GM23338 (cell line): ENCODE measurements around the gene CARNS1. TPM values are rescaled to one million over a fixed set of nuclear protein-coding genes. Genes with fewer than 3 reads are reported as not detected.

Experiments used
- ATAC-seq: fragments of 200-7000 bp; cut with Tn5 transposase; 3 replicates; pipeline ENCODE4 v1.9.1; 2020
- DNase-seq: peaks from one replicate; pipeline ENCODE4 v3.0.0-alpha.2; 2015; ENCODE audit warnings: low spot score
- H2AFZ ChIP-seq: fragments of 200-600 bp; sonication (generic); 2 replicates; pipeline ENCODE4 v1.8.0; 2016; ENCODE audit warnings: antibody characterized with exemption, mild to moderate bottlenecking, moderate library complexity
- H3F3A ChIP-seq: fragments of 200-600 bp; sonication (generic); replicated peaks from 2 replicates; pipeline ENCODE4 v1.8.0; 2017; ENCODE audit warnings: antibody characterized with exemption, mixed run types, low read depth
- H3K27ac ChIP-seq: fragments of 200-600 bp; sonication (generic); 2 replicates; pipeline ENCODE4 v1.6.1; 2016; ENCODE audit warnings: low read depth
- H3K27me3 ChIP-seq: fragments of 200-600 bp; sonication (generic); 2 replicates; pipeline ENCODE4 v1.8.0; 2016; ENCODE audit warnings: mild to moderate bottlenecking, mixed run types, moderate library complexity; ENCODE audit not compliant: insufficient read depth
- H3K36me3 ChIP-seq: fragments of 200-600 bp; sonication (generic); 2 replicates; pipeline ENCODE4 v1.8.0; 2016; ENCODE audit warnings: mild to moderate bottlenecking; ENCODE audit not compliant: insufficient read depth
- H3K4me1 ChIP-seq: fragments of 200-600 bp; sonication (generic); 2 replicates; pipeline ENCODE4 v1.8.0; 2016; ENCODE audit warnings: mild to moderate bottlenecking, moderate library complexity; ENCODE audit not compliant: insufficient read depth
- H3K4me2 ChIP-seq: fragments of 200-600 bp; sonication (generic); 2 replicates; pipeline ENCODE4 v1.7.1; 2017; ENCODE audit warnings: mixed run types
- H3K4me3 ChIP-seq: fragments of 200-600 bp; sonication (generic); 2 replicates; pipeline ENCODE4 v1.6.1; 2016; ENCODE audit warnings: mixed run types
- H3K79me2 ChIP-seq: fragments of 200-600 bp; sonication (generic); replicated peaks from 2 replicates; pipeline ENCODE4 v1.8.0; 2017; ENCODE audit warnings: mild to moderate bottlenecking; ENCODE audit not compliant: insufficient read depth
- H3K9me2 ChIP-seq: fragments of 200-600 bp; sonication (generic); 2 replicates; pipeline ENCODE4 v1.8.0; 2017; ENCODE audit not compliant: insufficient read depth
- H4K20me1 ChIP-seq: fragments of 200-600 bp; sonication (generic); replicated peaks from 2 replicates; pipeline ENCODE4 v1.8.0; 2017; ENCODE audit warnings: mild to moderate bottlenecking; ENCODE audit not compliant: insufficient read depth
- H3K27ac Mint-ChIP-seq: 2 replicates; pipeline ENCODE4 v1.8.0; 2020; ENCODE audit warnings: inconsistent platforms, mild to moderate bottlenecking, moderate library complexity, mixed read lengths
- H3K27me3 Mint-ChIP-seq: 3 replicates; pipeline ENCODE4 v1.8.0; 2022; ENCODE audit warnings: low read depth, mild to moderate bottlenecking, moderate library complexity, mixed read lengths, inconsistent platforms; ENCODE audit not compliant: insufficient read depth, poor library complexity
- H3K36me3 Mint-ChIP-seq: 3 replicates; pipeline ENCODE4 v1.8.0; 2021; ENCODE audit warnings: low read depth, mild to moderate bottlenecking, inconsistent platforms, moderate library complexity, mixed read lengths
- H3K4me1 Mint-ChIP-seq: 3 replicates; pipeline ENCODE4 v1.8.0; 2020; ENCODE audit warnings: mild to moderate bottlenecking, inconsistent platforms, mixed read lengths
- H3K4me3 Mint-ChIP-seq: 3 replicates; pipeline ENCODE4 v1.8.0; 2021; ENCODE audit warnings: moderate library complexity, mild to moderate bottlenecking, inconsistent platforms, mixed read lengths
- H3K9me3 Mint-ChIP-seq: 3 replicates; pipeline ENCODE4 v1.8.0; 2020; ENCODE audit warnings: moderate library complexity, mild to moderate bottlenecking, inconsistent platforms, mixed read lengths
- CREB1 ChIP-seq: fragments of 250-450 bp; sonication (Bioruptor Pico); IDR thresholded peaks from 2 replicates; pipeline ENCODE4 v1.5.0; 2020; ENCODE audit warnings: low read depth, mild to moderate bottlenecking, moderate library complexity
- EZH2 ChIP-seq: fragments of 200-600 bp; sonication (generic); IDR thresholded peaks from one replicate; pipeline ENCODE4 v1.8.0; 2017; ENCODE audit warnings: antibody characterized with exemption, mild to moderate bottlenecking, low read depth; ENCODE audit not compliant: unreplicated experiment
- NANOG ChIP-seq: IDR thresholded peaks from 2 replicates; pipeline ENCODE4 v1.6.1; 2016; ENCODE audit warnings: antibody characterized with exemption, borderline replicate concordance
- POLR2AphosphoS5 ChIP-seq: IDR thresholded peaks from 2 replicates; pipeline ENCODE4 v1.6.1; 2016; ENCODE audit warnings: antibody characterized with exemption, low read depth
- REST ChIP-seq: IDR thresholded peaks from one replicate; pipeline ENCODE4 v1.6.1; 2018; ENCODE audit warnings: antibody characterized with exemption; ENCODE audit not compliant: unreplicated experiment
- STAT1 ChIP-seq: IDR thresholded peaks from one replicate; pipeline ENCODE4 v1.6.1; 2016; ENCODE audit warnings: antibody characterized with exemption; ENCODE audit not compliant: unreplicated experiment
- ZNF114 ChIP-seq: fragments of 250-450 bp; sonication (Bioruptor Pico); IDR thresholded peaks from 2 replicates; pipeline ENCODE4 v1.5.0; 2020; ENCODE audit warnings: mild to moderate bottlenecking, moderate library complexity
- ZNF331 ChIP-seq: fragments of 250-450 bp; sonication (Bioruptor Pico); IDR thresholded peaks from 2 replicates; pipeline ENCODE4 v1.5.0; 2020; ENCODE audit warnings: low read depth, mild to moderate bottlenecking, moderate library complexity
- ZNF462 ChIP-seq: fragments of 250-450 bp; sonication (Bioruptor Pico); IDR thresholded peaks from 2 replicates; pipeline ENCODE4 v1.5.0; 2020; ENCODE audit warnings: mild to moderate bottlenecking, moderate library complexity
- polyA plus RNA-seq: library from polyadenylated mRNA; unstranded; fragments of >200 nt; fragmentation: Nextera tagmentation; extraction: Ambion mirVana; gene quantifications from 2 replicates; pipeline ENCODE4 v1.2.1, GENCODE V29; 2016
- total RNA-seq: library from RNA; depleted of rRNA; stranded (reverse); fragments of >200 nt; shearing (Covaris generic); gene quantifications from 2 replicates; pipeline ENCODE4 v1.2.3, GENCODE V29; 2014
- TF ChIP-seq, protein P1 (sequence below): IDR thresholded peaks from 2 replicates; pipeline ENCODE4 v1.6.1; 2016; ENCODE audit warnings: antibody characterized with exemption
- TF ChIP-seq, protein P2 (sequence below), 2 experiments: fragments of 200-600 bp in 1 of 2; sonication (generic) in 1 of 2; conservative IDR thresholded peaks; 2 replicates each; pipeline versions ENCODE4 v1.5.1 to v1.6.1; 2016 to 2017; ENCODE audit warnings: antibody characterized with exemption in 2 of 2, low read depth in 2 of 2, mild to moderate bottlenecking in 2 of 2, moderate library complexity in 1 of 2

The CARNS1 gene
- total and polyA plus RNA-seq, 2 experiments from 2014 or later: 0.52 to 0.76 TPM

DNA sequence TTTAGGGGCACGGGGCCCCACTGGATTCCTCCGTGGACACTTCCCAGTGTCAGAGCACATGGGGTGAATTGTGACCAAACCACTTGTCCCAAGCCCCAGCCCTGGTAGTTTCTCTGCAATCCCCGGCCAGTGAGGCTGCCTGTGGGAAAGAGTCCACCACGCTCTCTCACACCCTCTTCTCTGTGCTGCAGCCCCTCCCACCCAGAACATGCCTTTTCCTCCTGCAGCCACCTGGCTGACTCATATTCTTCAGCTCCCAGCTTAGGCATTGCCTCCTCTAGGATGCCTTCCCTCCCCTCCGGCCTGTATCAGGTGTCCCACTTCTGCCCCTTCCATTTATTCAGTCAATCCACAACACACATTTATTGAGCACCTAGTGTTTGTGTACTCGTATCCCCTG, 7.4 kb downstream of the CARNS1 start (continued):
- TF ChIP-seq REST (no peak), POLR2AphosphoS5 (no peak), ZNF114 (CRISPR knock-in tag) (no peak), CREB1 (CRISPR knock-in tag) (no peak), ZNF331 (CRISPR knock-in tag) (no peak), NANOG (no peak), EZH2 (no peak)
- TF ChIP-seq, protein P1, sequence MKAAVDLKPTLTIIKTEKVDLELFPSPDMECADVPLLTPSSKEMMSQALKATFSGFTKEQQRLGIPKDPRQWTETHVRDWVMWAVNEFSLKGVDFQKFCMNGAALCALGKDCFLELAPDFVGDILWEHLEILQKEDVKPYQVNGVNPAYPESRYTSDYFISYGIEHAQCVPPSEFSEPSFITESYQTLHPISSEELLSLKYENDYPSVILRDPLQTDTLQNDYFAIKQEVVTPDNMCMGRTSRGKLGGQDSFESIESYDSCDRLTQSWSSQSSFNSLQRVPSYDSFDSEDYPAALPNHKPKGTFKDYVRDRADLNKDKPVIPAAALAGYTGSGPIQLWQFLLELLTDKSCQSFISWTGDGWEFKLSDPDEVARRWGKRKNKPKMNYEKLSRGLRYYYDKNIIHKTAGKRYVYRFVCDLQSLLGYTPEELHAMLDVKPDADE: no peak
- TF ChIP-seq, protein P2, sequence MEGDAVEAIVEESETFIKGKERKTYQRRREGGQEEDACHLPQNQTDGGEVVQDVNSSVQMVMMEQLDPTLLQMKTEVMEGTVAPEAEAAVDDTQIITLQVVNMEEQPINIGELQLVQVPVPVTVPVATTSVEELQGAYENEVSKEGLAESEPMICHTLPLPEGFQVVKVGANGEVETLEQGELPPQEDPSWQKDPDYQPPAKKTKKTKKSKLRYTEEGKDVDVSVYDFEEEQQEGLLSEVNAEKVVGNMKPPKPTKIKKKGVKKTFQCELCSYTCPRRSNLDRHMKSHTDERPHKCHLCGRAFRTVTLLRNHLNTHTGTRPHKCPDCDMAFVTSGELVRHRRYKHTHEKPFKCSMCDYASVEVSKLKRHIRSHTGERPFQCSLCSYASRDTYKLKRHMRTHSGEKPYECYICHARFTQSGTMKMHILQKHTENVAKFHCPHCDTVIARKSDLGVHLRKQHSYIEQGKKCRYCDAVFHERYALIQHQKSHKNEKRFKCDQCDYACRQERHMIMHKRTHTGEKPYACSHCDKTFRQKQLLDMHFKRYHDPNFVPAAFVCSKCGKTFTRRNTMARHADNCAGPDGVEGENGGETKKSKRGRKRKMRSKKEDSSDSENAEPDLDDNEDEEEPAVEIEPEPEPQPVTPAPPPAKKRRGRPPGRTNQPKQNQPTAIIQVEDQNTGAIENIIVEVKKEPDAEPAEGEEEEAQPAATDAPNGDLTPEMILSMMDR (conservative IDR thresholded peaks at IDR 0.05; ENCODE audit: low read depth in 2 of 2): no peak

GRCh38 chr11:67423466-67423865, 8.0 kb downstream of the CARNS1 start:
- Histone ChIP-seq H4K20me1 (no peaks in the 10 kb centered on the region), H3K27me3 (0 out of 2 replicates have a peak, but pooled peaks cover 5% of the 10 kb centered on the region), H3K4me3 (no peak overlapping the region), H3K9me2 (no peaks in the 10 kb centered on the region), H3K4me1 (0 out of 2 replicates have a peak, but pooled peaks cover 6% of the 10 kb centered on the region), H3F3A (peaks cover 8% of the 10 kb centered on the region; the same call in 1 of the 2 replicates), H3K27ac (no peak overlapping the region), H2AFZ (no peak overlapping the region), H3K79me2 (peaks cover under 1% of the 10 kb centered on the region; the same call in 1 of the 2 replicates), H3K36me3 (no peaks in the 10 kb centered on the region), H3K4me2 (no peak overlapping the region)
- no peaks in the 10 kb centered on the region for H3K36me3 Mint-ChIP-seq
- DNase-seq (no peak), ATAC-seq (no peak)
- peaks cover 9% of the 10 kb centered on the region; the same call in 2 of the 3 replicates for H3K4me1 Mint-ChIP-seq
- no peak overlapping the region for H3K4me3 Mint-ChIP-seq
- no peak overlapping the region for H3K27ac Mint-ChIP-seq
- no peaks in the 10 kb centered on the region; the same call in 2 of the 3 replicates for H3K9me3 Mint-ChIP-seq
- peaks cover 31% of the 10 kb centered on the region for H3K27me3 Mint-ChIP-seq
- no peak for TF ChIP-seq ZNF462 (CRISPR knock-in tag)
- TF ChIP-seq, protein P1: no peak
- TF ChIP-seq POLR2AphosphoS5: no peak
- TF ChIP-seq STAT1: no peak
- TF ChIP-seq EZH2: no peak
- no peak for TF ChIP-seq CREB1 (CRISPR knock-in tag)
